ENCODE measurements around the gene APLN.
A peak's percentile ranks its signal among the peaks of the same experiment; 100 is the strongest.

The APLN gene

GRCh38 chrX:129640737-129641136, 14.0 kb downstream of the APLN start:
- DNase-seq (ENCODE audit: low spot score), result no peak

- DNase-seq (ENCODE audit: low spot score), result no peak
Observed at GRCh38 chrX:129638917-129639316, 15.8 kb downstream of the APLN start.

- DNase-seq (ENCODE audit: low spot score), result peak; percentile 52
Observed at GRCh38 chrX:129637217-129638109, 17.3 kb downstream of the APLN start.

- no peak for DNase-seq (ENCODE audit: low spot score)
Observed at GRCh38 chrX:129636175-129636681, 18.5 kb downstream of the APLN start.

GRCh38 chrX:129634541-129634940, 20.2 kb downstream of the APLN start:
- no peak for DNase-seq (ENCODE audit: low spot score)

GRCh38 chrX:129632443-129632842, 22.3 kb downstream of the APLN start:
- DNase-seq (ENCODE audit: low spot score), result no peak

GRCh38 chrX:129631849-129632248, 22.9 kb downstream of the APLN start:
- no peak for DNase-seq (ENCODE audit: low spot score)

GRCh38 chrX:129629837-129630236, 24.9 kb downstream of the APLN start:
- no peak for DNase-seq (ENCODE audit: low spot score)

- no peak for DNase-seq (ENCODE audit: low spot score)
Observed at GRCh38 chrX:129626026-129626425, 28.7 kb downstream of the APLN start.

- DNase-seq (ENCODE audit: low spot score), result no peak
Observed at GRCh38 chrX:129622757-129623301, 31.9 kb downstream of the APLN start.

- no peak for DNase-seq (ENCODE audit: low spot score)
Observed at GRCh38 chrX:129618997-129619396, 35.8 kb downstream of the APLN start.

GRCh38 chrX:129617420-129617819, 37.3 kb downstream of the APLN start:
- no peak for DNase-seq (ENCODE audit: low spot score)

- no peak for DNase-seq (ENCODE audit: low spot score)
Observed at GRCh38 chrX:129614481-129615255, 40.1 kb downstream of the APLN start.

GRCh38 chrX:129613596-129613995, 41.2 kb downstream of the APLN start:
- no peak for DNase-seq (ENCODE audit: low spot score)

- no peak for DNase-seq (ENCODE audit: low spot score)
Observed at GRCh38 chrX:129612396-129612795, 42.4 kb downstream of the APLN start.

- no peak for DNase-seq (ENCODE audit: low spot score)
Observed at GRCh38 chrX:129609395-129609794, 45.4 kb downstream of the APLN start.

GRCh38 chrX:129608496-129608895, 46.3 kb downstream of the APLN start:
- DNase-seq (ENCODE audit: low spot score), result no peak

- DNase-seq (ENCODE audit: low spot score), result peak; percentile 58
Observed at GRCh38 chrX:129606918-129607317, 47.8 kb downstream of the APLN start.

GRCh38 chrX:129600981-129601424, 53.8 kb downstream of the APLN start:
- DNase-seq (ENCODE audit: low spot score), result peak; percentile 21

- DNase-seq (ENCODE audit: low spot score), result no peak
Observed at GRCh38 chrX:129599996-129600395, 54.8 kb downstream of the APLN start.

GRCh38 chrX:129599499-129599898, 55.3 kb downstream of the APLN start:
- no peak for DNase-seq (ENCODE audit: low spot score)

GRCh38 chrX:129597905-129598304, 56.9 kb downstream of the APLN start:
- DNase-seq (ENCODE audit: low spot score), result no peak

- no peak for DNase-seq (ENCODE audit: low spot score)
Observed at GRCh38 chrX:129596077-129596476, 58.7 kb downstream of the APLN start.
